H9 (cell line): ENCODE data around the gene DYRK1A. TPM values are rescaled to one million over a fixed set of nuclear protein-coding genes. Genes with fewer than 3 reads are reported as not detected.
A peak's percentile ranks its signal among the peaks of the same experiment; 100 is the strongest.

Experiments
- DNase-seq: peaks from one replicate; pipeline ENCODE4 v3.0.0-alpha.2; 2017
- H2AFZ ChIP-seq: one replicate; pipeline ENCODE4 v1.6.1; 2013; ENCODE audit warnings: mild to moderate bottlenecking, low read length, control low read depth, moderate library complexity
- H2AK5ac ChIP-seq: 2 replicates; pipeline ENCODE4 v1.6.1; 2013; ENCODE audit warnings: low read length, control low read depth, mixed read lengths; ENCODE audit not compliant: insufficient read length
- H2BK120ac ChIP-seq: one replicate; pipeline ENCODE4 v1.6.1; 2013; ENCODE audit warnings: low read depth, mild to moderate bottlenecking, low read length, control low read depth, inconsistent platforms; ENCODE audit not compliant: poor library complexity, severe bottlenecking
- H2BK12ac ChIP-seq: 2 replicates; pipeline ENCODE4 v1.6.1; 2013; ENCODE audit warnings: low read length, control low read depth, mixed read lengths, low read depth; ENCODE audit not compliant: insufficient read length
- H2BK15ac ChIP-seq: 2 replicates; pipeline ENCODE4 v1.6.1; 2013; ENCODE audit warnings: low read depth, low read length, control low read depth
- H2BK20ac ChIP-seq: one replicate; pipeline ENCODE4 v1.6.1; 2013; ENCODE audit warnings: low read depth, mild to moderate bottlenecking, low read length, control low read depth, inconsistent platforms; ENCODE audit not compliant: poor library complexity, severe bottlenecking
- H2BK5ac ChIP-seq: 2 replicates; pipeline ENCODE4 v1.6.1; 2013; ENCODE audit warnings: low read length, control low read depth, mixed read lengths; ENCODE audit not compliant: insufficient read length
- H3K14ac ChIP-seq: 2 replicates; pipeline ENCODE4 v1.6.1; 2013; ENCODE audit warnings: low read length, control low read depth; ENCODE audit not compliant: insufficient read depth
- H3K18ac ChIP-seq: 2 replicates; pipeline ENCODE4 v1.6.1; 2013; ENCODE audit warnings: low read depth, mild to moderate bottlenecking, mixed read lengths, low read length, control low read depth; ENCODE audit not compliant: insufficient read length
- H3K23ac ChIP-seq: 2 replicates; pipeline ENCODE4 v1.6.1; 2013; ENCODE audit warnings: low read length, control low read depth, mixed read lengths, low read depth; ENCODE audit not compliant: insufficient read length
- H3K23me2 ChIP-seq: 2 replicates; pipeline ENCODE4 v1.6.1; 2013; ENCODE audit warnings: low read depth, mild to moderate bottlenecking, mixed read lengths, low read length, control low read depth; ENCODE audit not compliant: insufficient read length, poor library complexity, severe bottlenecking
- H3K27ac ChIP-seq: 2 replicates; pipeline ENCODE4 v1.5.1; 2013; ENCODE audit warnings: low read length, control low read depth, mixed read lengths, low read depth; ENCODE audit not compliant: insufficient read length
- H3K27me3 ChIP-seq: 2 replicates; pipeline ENCODE4 v1.6.1; 2013; ENCODE audit warnings: low read length, control low read depth, inconsistent platforms; ENCODE audit not compliant: insufficient read depth
- H3K4ac ChIP-seq: 2 replicates; pipeline ENCODE4 v1.6.1; 2013; ENCODE audit warnings: low read depth, mild to moderate bottlenecking, control low read depth, inconsistent platforms, low read length, moderate library complexity
- H3K4me1 ChIP-seq: 2 replicates; pipeline ENCODE4 v1.6.1; 2013; ENCODE audit warnings: low read length, control low read depth, inconsistent platforms; ENCODE audit not compliant: insufficient read depth
- H3K4me2 ChIP-seq: 2 replicates; pipeline ENCODE4 v1.6.1; 2013; ENCODE audit warnings: low read length, control low read depth, mixed read lengths; ENCODE audit not compliant: insufficient read length, insufficient read depth
- H3K56ac ChIP-seq: 2 replicates; pipeline ENCODE4 v1.6.1; 2013; ENCODE audit warnings: low read depth, mild to moderate bottlenecking, mixed read lengths, low read length, control low read depth; ENCODE audit not compliant: insufficient read length
- H3K79me1 ChIP-seq: 2 replicates; pipeline ENCODE4 v1.6.1; 2013; ENCODE audit warnings: low read depth, mild to moderate bottlenecking, moderate library complexity, low read length, control low read depth, inconsistent platforms; ENCODE audit not compliant: insufficient read depth, poor library complexity, severe bottlenecking
- H3K79me2 ChIP-seq: 2 replicates; pipeline ENCODE4 v1.6.1; 2013; ENCODE audit warnings: low read length, control low read depth, inconsistent platforms; ENCODE audit not compliant: insufficient read depth
- H3K9ac ChIP-seq: 2 replicates; pipeline ENCODE4 v1.6.1; 2013; ENCODE audit warnings: low read length, control low read depth, mixed read lengths; ENCODE audit not compliant: insufficient read length; ENCODE audit errors: extremely low read depth
- H3K9me3 ChIP-seq: one replicate; pipeline ENCODE4 v1.6.1; 2013; ENCODE audit warnings: low read depth, low read length, inconsistent platforms; ENCODE audit not compliant: control insufficient read depth
- H3T11ph ChIP-seq: one replicate; pipeline ENCODE4 v1.6.1; 2013; ENCODE audit warnings: mild to moderate bottlenecking, low read length, control low read depth, inconsistent platforms
- H4K20me1 ChIP-seq: one replicate; pipeline ENCODE4 v1.6.1; 2013; ENCODE audit not compliant: control insufficient read depth, insufficient read length, insufficient read depth
- H4K5ac ChIP-seq: 2 replicates; pipeline ENCODE4 v1.6.1; 2013; ENCODE audit warnings: low read depth, mild to moderate bottlenecking, mixed read lengths, low read length, control low read depth; ENCODE audit not compliant: insufficient read length
- H4K8ac ChIP-seq: replicated peaks from 2 replicates; pipeline ENCODE4 v1.6.1; 2013; ENCODE audit warnings: low read length, control low read depth, mixed read lengths, low read depth; ENCODE audit not compliant: insufficient read length
- H4K91ac ChIP-seq: 2 replicates; pipeline ENCODE4 v1.6.1; 2013; ENCODE audit warnings: low read depth, mild to moderate bottlenecking, moderate library complexity, mixed read lengths, low read length, control low read depth; ENCODE audit not compliant: insufficient read length
- H3K27ac Mint-ChIP-seq, 3 experiments: 2 replicates in 2 of 3; 3 replicates in 1 of 3; pipeline ENCODE4 v1.8.0; 2020 to 2021; ENCODE audit warnings: mixed read lengths in 3 of 3, mild to moderate bottlenecking in 1 of 3, moderate library complexity in 1 of 3
- H3K27me3 Mint-ChIP-seq: 2 replicates; pipeline ENCODE4 v1.8.0; 2021; ENCODE audit warnings: low read depth, mild to moderate bottlenecking, moderate library complexity, mixed read lengths
- H3K36me3 Mint-ChIP-seq, 3 experiments: 2 replicates in 2 of 3; 3 replicates in 1 of 3; pipeline ENCODE4 v1.8.0; 2020 to 2021; ENCODE audit warnings: low read depth in 3 of 3, mixed read lengths in 3 of 3; ENCODE audit not compliant: insufficient read depth in 1 of 3
- H3K4me1 Mint-ChIP-seq, 2 experiments: 2 replicates each; pipeline ENCODE4 v1.8.0; 2020; ENCODE audit warnings: mixed read lengths in 2 of 2
- H3K4me3 Mint-ChIP-seq, 2 experiments: 2 replicates in 1 of 2; 3 replicates in 1 of 2; pipeline ENCODE4 v1.8.0; 2020 to 2021; ENCODE audit warnings: mild to moderate bottlenecking in 2 of 2, mixed read lengths in 2 of 2, moderate library complexity in 1 of 2
- H3K9me3 Mint-ChIP-seq, 2 experiments: 2 replicates in 1 of 2; 3 replicates in 1 of 2; pipeline ENCODE4 v1.8.0; 2020; ENCODE audit warnings: mild to moderate bottlenecking in 2 of 2, mixed read lengths in 2 of 2, moderate library complexity in 1 of 2
- CTCF ChIP-seq: fragments of 200-600 bp; sonication (generic); conservative IDR thresholded peaks from 3 replicates; pipeline ENCODE4 v1.8.0; 2021; ENCODE audit warnings: antibody characterized with exemption, mild to moderate bottlenecking
- WGBS: extraction: QIAGEN DNeasy Blood & Tissue Kit; methylation state at CpG from one replicate; pipeline ENCODE4 v1.1.7; 2013; ENCODE audit warnings: missing lambda C conversion rate, low lambda C conversion rate, mixed read lengths; ENCODE audit not compliant: insufficient read length; ENCODE audit errors: extremely low coverage; 5-methylcytosine and 5-hydroxymethylcytosine counted together
- total RNA-seq: library from RNA; stranded (reverse); gene quantifications from 2 replicates; pipeline ENCODE4 v1.2.1, GENCODE V29; 2021

Gene DYRK1A
- total RNA-seq, 1 experiment from 2014 or later, result 73.6 TPM

GRCh38 chr21:37463083-37463801 lies 96.7 kb downstream of the DYRK1A start:
- Mint-ChIP-seq H3K4me3 (no peak overlapping the region), H3K27me3 (no peaks in the 10 kb centered on the region), H3K27ac (peak overlapping the region in 1 of 3 experiments; percentile 45; a peak in 2 of 7 replicates), H3K36me3 (peaks cover 10 to 17% (median 12%) of the 10 kb centered on the region in 3 experiments), H3K4me1 (peaks cover 50 to 55% of the 10 kb centered on the region in 2 experiments), H3K9me3 (no peaks in the 10 kb centered on the region; a peak in 1 of 5 replicates)
- H3K9me3 ChIP-seq, result no peaks in the 10 kb centered on the region
- no peaks in the 10 kb centered on the region for H3K27me3 ChIP-seq
- no peak overlapping the region for H2BK5ac ChIP-seq
- H3K14ac ChIP-seq, result no peak overlapping the region
- no peak overlapping the region for H2BK12ac ChIP-seq
- no peak overlapping the region for H3K4ac ChIP-seq
- no peak overlapping the region for H3K18ac ChIP-seq
- peaks cover 22% of the 10 kb centered on the region; the same call in 1 of the 2 replicates for H3K79me2 ChIP-seq
- H2BK20ac ChIP-seq, result no peak overlapping the region
- H2AK5ac ChIP-seq, result no peak overlapping the region
- no peak overlapping the region for H3K9ac ChIP-seq
- no peak overlapping the region for H4K91ac ChIP-seq
- no peak overlapping the region for H2BK15ac ChIP-seq
- peak; percentile 68 for TF ChIP-seq CTCF
- no peak overlapping the region for H3K56ac ChIP-seq
- H4K8ac ChIP-seq, result no peak overlapping the region
- no peak overlapping the region for H4K5ac ChIP-seq
- no CpG with 5 or more reads among the region's 6 CpGs for WGBS
- H3T11ph ChIP-seq, result no peak overlapping the region
- no peak overlapping the region for H3K27ac ChIP-seq
- no peak for DNase-seq
- no peaks in the 10 kb centered on the region for H3K23me2 ChIP-seq
- no peak overlapping the region for H2BK120ac ChIP-seq
- H3K4me1 ChIP-seq, result peaks cover 12% of the 10 kb centered on the region
- H2AFZ ChIP-seq, result no peak overlapping the region
- no peaks in the 10 kb centered on the region for H4K20me1 ChIP-seq
- H3K4me2 ChIP-seq, result no peak overlapping the region
- no peak overlapping the region for H3K23ac ChIP-seq
- peaks cover 10% of the 10 kb centered on the region for H3K79me1 ChIP-seq
